Measurements from ENCODE around the gene RBBP9. TPM values are rescaled to one million over a fixed set of nuclear protein-coding genes. Genes with fewer than 3 reads are reported as not detected.
"Not testable (repeated sequence)": the region's sequence is repeated elsewhere in the genome, so short reads cannot be mapped to it uniquely, and the experiment has no call there.

Gene RBBP9
- total RNA-seq, 1 experiment from 2014 or later: 34.7 TPM

- no peak for TF ChIP-seq CTCF (IDR thresholded peaks at IDR 0.05; ENCODE audit: insufficient read depth in 1 of 2, low read depth in 1 of 2, low read length in 1 of 2, severe bottlenecking in 1 of 2, unreplicated experiment in 1 of 2)
- Histone ChIP-seq H3K4me3 (ENCODE audit: low read depth, low read length) (no peak overlapping the region), H3K9me3 (no peaks in the 10 kb centered on the region), H3K4me1 (no peaks in the 10 kb centered on the region), H3K27me3 (replicated peaks; ENCODE audit: control insufficient read depth, insufficient read depth, low read length) (no peaks in the 10 kb centered on the region), H3K36me3 (ENCODE audit: control insufficient read depth, insufficient read depth, low read length) (peaks cover 4% of the 10 kb centered on the region)
- no peak for DNase-seq
- CTCF ChIA-PET: no interaction called here
- Mint-ChIP-seq H3K9me3 (ENCODE audit: unreplicated experiment) (no peaks in the 10 kb centered on the region), H3K4me3 (ENCODE audit: unreplicated experiment) (no peak overlapping the region), H3K27ac (ENCODE audit: unreplicated experiment) (no peak overlapping the region), H3K4me1 (ENCODE audit: low read depth, unreplicated experiment) (peaks cover 4% of the 10 kb centered on the region), H3K36me3 (ENCODE audit: insufficient read depth, unreplicated experiment) (peaks cover 86% of the 10 kb centered on the region), H3K27me3 (ENCODE audit: insufficient read depth, unreplicated experiment) (no peaks in the 10 kb centered on the region)
- POLR2A ChIA-PET: no interaction called here
- no TSS peak for BruUV-seq (replicated peaks)
- intact Hi-C loops (cut with micrococcal nuclease; ENCODE audit: unreplicated experiment): no loop called here
Observed at GRCh38 chr20:18529041-18529440, 32.0 kb upstream of the RBBP9 start.

GRCh38 chr20:18527836-18528235 is 30.8 kb upstream of the RBBP9 start:
- ChIA-PET CTCF (no interaction called here), POLR2A (no interaction called here)
- DNase-seq: no peak
- Histone ChIP-seq H3K9me3 (no peaks in the 10 kb centered on the region), H3K36me3 (ENCODE audit: control insufficient read depth, insufficient read depth, low read length) (peaks cover 4% of the 10 kb centered on the region), H3K4me1 (no peaks in the 10 kb centered on the region), H3K4me3 (ENCODE audit: low read depth, low read length) (no peak overlapping the region), H3K27me3 (replicated peaks; ENCODE audit: control insufficient read depth, insufficient read depth, low read length) (no peaks in the 10 kb centered on the region)
- intact Hi-C loops (cut with micrococcal nuclease; ENCODE audit: unreplicated experiment): no loop called here
- Mint-ChIP-seq H3K27me3 (ENCODE audit: insufficient read depth, unreplicated experiment) (no peaks in the 10 kb centered on the region), H3K36me3 (ENCODE audit: insufficient read depth, unreplicated experiment) (peaks cover 78% of the 10 kb centered on the region), H3K9me3 (ENCODE audit: unreplicated experiment) (no peaks in the 10 kb centered on the region), H3K27ac (ENCODE audit: unreplicated experiment) (no peak overlapping the region), H3K4me1 (ENCODE audit: low read depth, unreplicated experiment) (peaks cover 4% of the 10 kb centered on the region), H3K4me3 (ENCODE audit: unreplicated experiment) (no peak overlapping the region)
- no peak for TF ChIP-seq CTCF (IDR thresholded peaks at IDR 0.05; ENCODE audit: insufficient read depth in 1 of 2, low read depth in 1 of 2, low read length in 1 of 2, severe bottlenecking in 1 of 2, unreplicated experiment in 1 of 2)
- BruUV-seq (replicated peaks): no TSS peak

GRCh38 chr20:18527339-18527738 is 30.3 kb upstream of the RBBP9 start:
- Mint-ChIP-seq H3K4me1 (ENCODE audit: low read depth, unreplicated experiment) (peaks cover 4% of the 10 kb centered on the region), H3K9me3 (ENCODE audit: unreplicated experiment) (no peaks in the 10 kb centered on the region), H3K36me3 (ENCODE audit: insufficient read depth, unreplicated experiment) (peaks cover 74% of the 10 kb centered on the region), H3K4me3 (ENCODE audit: unreplicated experiment) (no peak overlapping the region), H3K27me3 (ENCODE audit: insufficient read depth, unreplicated experiment) (no peaks in the 10 kb centered on the region), H3K27ac (ENCODE audit: unreplicated experiment) (no peak overlapping the region)
- BruUV-seq (replicated peaks): no TSS peak
- no peak overlapping the region for H3K4me3 ChIP-seq (ENCODE audit: low read depth, low read length)
- intact Hi-C loops (cut with micrococcal nuclease; ENCODE audit: unreplicated experiment): no loop called here
- POLR2A ChIA-PET: no interaction called here
- H3K36me3 ChIP-seq (ENCODE audit: control insufficient read depth, insufficient read depth, low read length): peaks cover 4% of the 10 kb centered on the region
- no peaks in the 10 kb centered on the region for H3K9me3 ChIP-seq
- CTCF ChIA-PET: no interaction called here
- TF ChIP-seq CTCF (IDR thresholded peaks at IDR 0.05; ENCODE audit: insufficient read depth in 1 of 2, low read depth in 1 of 2, low read length in 1 of 2, severe bottlenecking in 1 of 2, unreplicated experiment in 1 of 2): no peak
- DNase-seq: no peak
- H3K4me1 ChIP-seq: no peaks in the 10 kb centered on the region
- no peaks in the 10 kb centered on the region for H3K27me3 ChIP-seq (replicated peaks; ENCODE audit: control insufficient read depth, insufficient read depth, low read length)

DNA sequence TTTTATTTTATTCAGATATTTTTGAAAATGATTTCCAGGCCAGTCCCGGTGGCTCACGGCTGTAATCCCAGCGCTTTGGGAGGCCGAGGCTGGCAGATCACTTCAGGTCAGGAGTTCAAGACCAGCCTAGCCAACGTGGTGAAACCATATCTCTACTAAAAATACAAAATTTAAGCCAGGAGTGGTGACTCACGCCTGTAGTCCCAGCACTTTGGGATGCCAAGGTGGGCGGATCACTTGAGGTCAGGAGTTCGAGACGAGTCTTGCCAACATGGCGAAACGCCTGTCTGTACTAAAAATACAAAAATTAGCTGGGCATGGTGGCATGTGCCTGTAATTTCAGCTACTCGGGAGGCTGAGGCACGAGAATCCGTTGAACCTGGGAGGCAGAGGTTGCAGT is 29.7 kb upstream of the RBBP9 start:
- H3K9me3 Mint-ChIP-seq (ENCODE audit: unreplicated experiment); POLR2A ChIA-PET; H3K36me3 ChIP-seq (ENCODE audit: control insufficient read depth, insufficient read depth, low read length); H3K4me3 Mint-ChIP-seq (ENCODE audit: unreplicated experiment); BruUV-seq (replicated peaks); H3K9me3 ChIP-seq; intact Hi-C loops (cut with micrococcal nuclease; ENCODE audit: unreplicated experiment); CTCF ChIA-PET; H3K4me1 ChIP-seq; H3K4me3 ChIP-seq (ENCODE audit: low read depth, low read length); H3K27me3 Mint-ChIP-seq (ENCODE audit: insufficient read depth, unreplicated experiment); H3K27ac Mint-ChIP-seq (ENCODE audit: unreplicated experiment); H3K27me3 ChIP-seq (replicated peaks; ENCODE audit: control insufficient read depth, insufficient read depth, low read length); DNase-seq; H3K4me1 Mint-ChIP-seq (ENCODE audit: low read depth, unreplicated experiment): not testable (repeated sequence)
- H3K36me3 Mint-ChIP-seq (ENCODE audit: insufficient read depth, unreplicated experiment): peaks cover 68% of the 10 kb centered on the region
